SH-SY5Y (cell line): ENCODE results near the gene MSL3B.

ENCODE experiments used
- GATA2 ChIP-seq: IDR thresholded peaks from 2 replicates; pipeline ENCODE4 v1.6.1; 2011; ENCODE audit warnings: mild to moderate bottlenecking, low read depth, low read length
- GATA3 ChIP-seq: IDR thresholded peaks from 2 replicates; pipeline ENCODE4 v1.6.1; 2011; ENCODE audit warnings: low read depth, mild to moderate bottlenecking, low read length, moderate library complexity

DNA sequence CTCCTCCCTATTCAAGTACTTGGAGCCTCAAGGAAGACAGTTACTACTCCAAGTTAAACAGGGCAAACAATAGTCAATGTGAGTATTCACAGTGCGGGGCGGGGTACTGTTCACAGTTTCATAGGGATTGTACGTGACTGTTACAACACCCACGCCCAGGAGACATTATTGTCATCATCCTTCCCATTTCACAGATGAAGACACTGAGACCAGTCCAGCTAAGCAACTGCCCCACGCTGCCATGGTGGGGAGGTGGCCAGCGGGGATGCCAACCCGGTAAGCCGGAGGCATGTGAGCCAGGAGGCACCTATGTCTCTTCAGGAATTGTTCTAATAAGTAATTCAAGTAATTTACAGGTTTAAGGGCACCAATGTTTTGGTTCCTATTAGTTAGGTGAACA lies 14.8 kb downstream of the MSL3B start:
- TF ChIP-seq GATA2 (no peak), GATA3 (no peak)
